ENCODE results near the gene DDX11.
"Not testable (repeated sequence)": the region's sequence is repeated elsewhere in the genome, so short reads cannot be mapped to it uniquely, and the experiment has no call there.

Gene DDX11

DNA sequence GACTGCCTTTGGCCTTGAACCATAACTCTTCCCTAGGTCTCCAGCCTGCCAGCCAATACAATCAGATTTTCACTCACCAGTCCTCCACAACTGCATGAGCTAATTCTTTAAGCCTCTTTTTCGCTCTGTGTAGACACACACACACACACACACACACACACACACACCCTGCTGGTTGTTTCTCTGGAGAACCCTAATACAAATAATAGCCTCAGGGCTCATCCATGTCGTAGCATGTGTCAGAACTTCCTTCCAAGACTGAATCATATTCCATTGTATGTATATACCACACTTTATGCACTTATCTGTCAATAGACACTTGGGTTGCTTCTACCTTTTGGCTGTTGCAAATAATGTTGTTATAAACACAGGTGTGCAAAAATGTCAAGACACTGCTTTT, 6.0 kb upstream of the DDX11 start:
- not testable (repeated sequence) for DNase-seq (ENCODE audit: low spot score)

DNA sequence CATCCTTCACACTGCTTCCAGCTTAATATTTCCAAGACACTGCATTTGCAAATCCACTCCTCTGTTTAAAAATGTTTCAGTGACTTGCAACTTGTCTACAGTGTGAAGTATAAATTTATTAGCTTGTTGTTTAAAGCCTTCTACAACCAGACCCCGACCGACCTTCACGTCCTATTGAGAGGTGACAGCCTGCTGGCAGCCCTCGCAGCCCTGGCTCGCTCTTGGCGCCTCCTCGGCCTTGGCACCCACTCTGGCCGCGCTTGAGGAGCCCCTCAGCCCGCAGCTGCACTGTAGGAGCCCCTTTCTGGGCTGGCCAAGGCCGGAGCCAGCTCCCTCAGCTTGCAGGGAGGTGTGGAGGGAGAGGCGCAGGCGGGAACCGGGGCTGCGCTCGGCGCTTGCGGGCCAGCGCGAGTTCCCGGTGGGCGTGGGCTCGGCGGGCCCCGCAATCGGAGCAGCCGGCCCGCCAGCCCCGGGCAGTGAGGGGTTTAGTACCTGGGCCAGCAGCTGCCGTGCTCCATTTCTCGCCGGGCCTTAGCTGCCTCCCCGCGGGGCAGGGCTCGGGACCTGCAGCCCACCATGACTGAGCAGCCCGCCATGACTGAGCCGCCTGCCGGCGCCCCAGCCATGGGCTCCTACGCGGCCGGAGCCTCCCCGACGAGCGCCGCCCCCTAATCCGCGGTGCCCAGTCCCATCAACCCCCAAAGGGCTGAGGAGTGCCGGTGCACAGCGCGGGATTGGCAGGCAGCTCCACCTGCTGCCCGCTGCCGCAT, 2.5 kb upstream of the DDX11 start:
- DNase-seq (ENCODE audit: low spot score) = not testable (repeated sequence)

DNA sequence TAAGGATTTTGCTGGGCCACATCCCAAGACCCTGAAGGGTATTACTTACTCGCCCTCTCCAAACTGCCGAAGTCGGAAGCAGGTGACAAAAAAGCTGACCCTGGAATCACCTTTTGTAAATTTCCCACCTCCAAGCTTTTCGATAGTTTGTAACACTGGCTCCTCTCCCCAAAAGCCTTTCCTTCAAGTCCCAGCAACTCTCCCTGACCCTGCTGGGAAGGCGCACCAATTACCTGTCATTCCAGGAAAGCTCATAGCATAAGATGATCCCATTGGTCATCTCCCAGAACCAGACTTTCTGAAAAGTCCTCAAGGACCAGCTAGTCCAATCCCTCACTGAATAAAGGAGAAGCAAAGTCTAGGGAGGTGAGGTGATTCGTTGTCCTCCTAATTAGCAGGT, 698 bp upstream of the DDX11 start:
- DNase-seq (ENCODE audit: low spot score) = peak; percentile 11

DNA sequence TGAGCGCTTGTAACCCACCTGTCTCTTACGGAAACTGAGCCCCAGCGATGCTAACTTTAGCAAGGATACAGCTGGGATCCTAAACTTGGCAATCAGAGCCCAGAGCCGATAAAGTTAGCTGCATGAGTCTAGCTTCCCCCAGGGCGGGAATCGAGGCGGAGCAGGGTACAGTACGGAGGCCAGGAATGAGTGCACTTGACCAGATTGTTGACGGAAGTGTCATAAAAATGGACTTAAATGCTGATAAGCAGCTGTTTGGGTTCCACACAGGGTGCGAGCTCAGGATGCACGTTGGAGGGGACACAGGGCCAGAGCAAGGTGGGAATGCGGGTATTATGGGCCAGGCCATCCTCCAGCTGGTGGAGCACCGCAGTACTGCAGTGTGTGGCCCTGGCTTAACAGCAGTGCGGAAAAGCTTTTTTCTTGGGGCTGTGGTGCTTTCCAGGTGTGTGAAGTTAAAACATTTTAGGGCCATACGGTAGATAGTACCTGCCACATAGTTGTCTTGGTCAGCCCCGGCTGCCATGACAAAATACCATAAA, 744 bp downstream of the DDX11 start:
- DNase-seq (ENCODE audit: low spot score) = peak; percentile 66

DNA sequence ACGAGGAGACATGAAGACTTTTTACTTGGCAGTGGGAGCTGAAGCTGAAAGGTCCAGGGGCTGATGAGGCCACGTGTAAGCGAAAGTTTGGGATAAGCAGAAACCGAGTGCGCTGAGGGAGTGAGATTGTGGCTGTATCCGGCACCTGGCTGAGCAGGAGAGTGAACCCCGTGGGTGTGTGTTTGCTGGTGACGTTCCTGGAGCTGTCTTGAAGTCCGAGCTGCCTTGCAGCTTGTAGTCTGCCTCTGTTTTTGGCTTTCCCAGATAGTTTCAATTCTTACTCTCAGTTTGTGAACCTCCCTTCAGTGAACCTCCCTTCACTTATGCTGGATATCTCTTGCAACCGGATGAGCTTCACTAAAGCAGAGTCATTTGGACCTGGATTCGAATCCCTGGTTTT, 2.5 kb downstream of the DDX11 start:
- not testable (repeated sequence) for DNase-seq (ENCODE audit: low spot score)

DNA sequence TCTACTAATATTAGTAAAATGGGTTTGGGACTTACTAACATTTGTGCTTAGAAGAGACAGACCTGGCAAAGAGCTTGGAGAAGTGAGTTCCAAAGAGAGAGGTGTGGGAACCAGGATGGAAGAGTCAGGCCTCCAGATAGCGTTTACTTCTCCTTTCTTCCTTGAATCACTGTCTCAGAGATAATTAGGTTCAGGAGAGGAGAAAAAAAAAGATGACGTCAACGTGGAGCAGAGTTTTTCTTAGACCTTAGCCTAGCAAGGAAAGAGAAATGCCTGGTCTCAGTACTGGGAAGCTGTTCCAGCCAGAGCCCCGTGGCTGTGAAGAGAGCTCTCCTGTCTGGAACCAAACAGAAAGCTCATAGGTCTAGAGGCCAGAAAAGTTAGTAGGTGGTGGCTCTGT, 3.4 kb downstream of the DDX11 start:
- DNase-seq (ENCODE audit: low spot score) = not testable (repeated sequence)

DNA sequence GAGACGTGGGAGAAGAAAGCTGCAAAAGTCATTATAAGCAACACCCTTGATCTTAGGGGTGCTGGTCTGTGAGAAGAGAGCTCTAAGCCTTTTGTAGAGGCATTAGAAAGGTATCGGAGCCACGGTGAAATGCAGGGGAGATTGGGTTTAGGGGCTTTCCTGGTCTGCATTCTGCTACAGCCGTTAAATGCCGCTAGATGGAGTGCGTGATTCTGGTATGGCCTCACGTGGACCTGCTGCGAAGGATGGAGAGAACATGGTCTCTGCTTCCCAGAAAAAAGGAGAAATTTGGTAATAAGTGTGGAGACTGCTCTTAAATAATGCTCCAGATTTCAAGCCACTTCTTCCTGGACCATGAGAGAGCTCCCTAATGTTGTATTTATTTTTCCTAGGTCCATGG, 4.3 kb downstream of the DDX11 start:
- not testable (repeated sequence) for DNase-seq (ENCODE audit: low spot score)

DNA sequence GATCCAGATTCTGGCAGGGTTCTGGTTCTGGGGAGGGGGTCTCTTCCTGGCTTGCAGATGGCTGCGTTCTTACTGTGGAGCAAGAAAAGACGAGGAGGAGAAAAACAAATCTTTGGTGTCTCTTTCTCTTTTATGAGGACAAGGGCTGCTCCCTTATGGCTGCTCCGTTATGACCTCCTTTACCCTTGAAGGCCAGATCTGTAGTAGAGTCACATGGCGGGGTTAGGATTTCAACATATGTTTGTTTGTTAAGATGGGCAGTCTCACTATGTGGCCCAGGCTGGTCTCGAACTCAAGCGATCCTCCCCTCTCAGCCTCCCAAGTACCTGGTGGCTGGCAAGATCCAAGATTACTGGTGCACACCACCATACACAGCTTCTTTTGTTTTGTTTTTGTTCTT, 5.8 kb downstream of the DDX11 start:
- not testable (repeated sequence) for DNase-seq (ENCODE audit: low spot score)

DNA sequence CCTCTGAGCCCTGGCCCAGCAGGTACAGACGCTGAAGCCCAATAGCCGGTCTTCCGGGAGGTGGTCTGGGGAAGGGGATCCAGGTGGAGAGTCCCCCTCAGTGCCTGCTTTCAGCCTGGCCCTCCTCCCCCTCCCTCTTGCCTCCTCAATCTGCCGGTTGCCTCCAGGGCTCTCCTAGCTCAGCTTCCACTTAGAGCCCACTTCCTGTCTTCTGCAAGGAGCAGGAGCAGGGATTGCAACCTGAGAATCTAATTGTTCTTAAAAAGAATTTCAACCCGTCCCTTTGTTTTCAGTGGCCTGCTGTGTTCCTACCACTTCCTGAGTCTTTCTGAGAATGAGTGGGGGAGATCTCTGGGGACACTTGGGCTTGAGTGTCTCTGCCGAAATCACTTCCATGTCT, 6.6 kb downstream of the DDX11 start:
- not testable (repeated sequence) for DNase-seq (ENCODE audit: low spot score)

DNA sequence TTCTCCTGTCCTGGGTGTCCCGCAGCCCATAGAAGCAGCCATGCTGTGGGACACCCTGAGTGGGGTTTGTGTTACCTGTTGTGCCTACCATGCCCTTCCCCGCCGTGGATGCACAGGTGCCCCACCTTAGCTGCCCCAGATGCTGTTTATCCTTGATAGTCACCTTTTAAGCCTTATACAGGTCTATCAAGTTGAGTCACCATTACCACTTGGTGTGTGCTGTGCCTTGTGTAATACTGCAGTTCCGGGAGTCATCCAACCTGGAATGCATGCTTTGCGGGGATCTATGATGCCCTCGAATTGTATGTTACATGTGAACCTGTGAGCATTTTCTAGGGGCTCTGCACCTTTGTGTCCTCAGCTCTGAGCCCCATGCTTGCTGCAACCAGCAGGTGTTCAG, 7.6 kb downstream of the DDX11 start:
- DNase-seq (ENCODE audit: low spot score) = not testable (repeated sequence)

DNA sequence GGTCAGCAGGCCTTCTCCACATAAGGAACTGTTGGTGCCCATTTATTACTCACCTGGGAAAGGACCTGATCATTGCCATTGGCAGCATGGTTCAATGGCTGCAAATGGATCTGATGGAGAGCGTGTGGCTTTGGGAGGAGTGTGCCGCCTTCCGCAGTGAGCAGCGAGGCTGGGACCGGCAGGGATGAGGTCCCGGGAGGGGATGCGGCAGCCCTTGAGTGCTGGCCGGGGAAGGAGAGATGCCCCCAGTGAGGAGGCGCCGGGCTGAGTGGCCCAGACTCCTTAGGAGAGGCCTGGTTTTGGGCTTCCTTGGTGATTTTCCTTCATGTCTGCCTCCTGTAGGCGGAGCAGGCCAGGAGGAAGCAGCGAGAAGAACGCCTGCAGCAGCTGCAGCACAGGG, 10.6 kb downstream of the DDX11 start:
- DNase-seq (ENCODE audit: low spot score) = not testable (repeated sequence)

DNA sequence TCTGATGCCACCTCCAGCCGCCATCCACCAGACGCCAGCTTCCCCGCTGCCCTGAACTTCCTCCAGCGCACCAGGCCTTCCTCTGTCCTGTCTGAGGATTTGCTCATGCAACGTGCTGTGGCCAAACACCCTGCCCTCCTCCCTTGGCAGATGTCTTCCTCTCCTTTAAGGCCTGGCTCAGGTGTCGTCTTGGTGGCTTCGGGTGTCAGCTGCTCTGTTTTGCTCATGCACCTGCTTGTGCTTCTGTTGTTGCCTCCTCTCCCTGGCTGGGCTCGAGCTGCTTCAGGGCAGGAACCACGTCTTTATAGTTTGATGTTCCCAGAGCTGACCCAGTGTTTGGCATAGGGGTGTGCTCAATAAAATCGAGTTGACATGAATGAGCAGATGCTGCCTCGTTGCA, 12.4 kb downstream of the DDX11 start:
- not testable (repeated sequence) for DNase-seq (ENCODE audit: low spot score)

DNA sequence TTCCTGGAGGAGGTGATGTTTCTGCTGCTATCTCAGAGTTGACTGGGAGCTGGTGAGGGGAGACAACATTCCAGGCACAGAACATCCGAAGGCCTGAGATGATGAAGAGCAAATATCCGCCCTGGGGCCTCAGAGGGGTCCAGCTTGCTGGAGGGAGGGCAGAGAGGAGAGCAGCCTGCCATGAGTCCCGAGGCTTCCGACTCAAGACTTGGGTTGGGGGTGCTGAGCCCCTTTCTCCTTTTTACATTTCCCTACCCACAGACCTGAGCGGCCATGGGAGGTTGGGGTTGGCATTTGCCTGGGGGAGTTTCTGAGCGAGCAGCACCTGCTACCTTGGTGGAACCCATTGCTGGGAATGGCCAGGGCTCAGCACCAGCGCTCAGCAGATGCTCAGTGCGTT, 13.8 kb downstream of the DDX11 start:
- DNase-seq (ENCODE audit: low spot score) = not testable (repeated sequence)

DNA sequence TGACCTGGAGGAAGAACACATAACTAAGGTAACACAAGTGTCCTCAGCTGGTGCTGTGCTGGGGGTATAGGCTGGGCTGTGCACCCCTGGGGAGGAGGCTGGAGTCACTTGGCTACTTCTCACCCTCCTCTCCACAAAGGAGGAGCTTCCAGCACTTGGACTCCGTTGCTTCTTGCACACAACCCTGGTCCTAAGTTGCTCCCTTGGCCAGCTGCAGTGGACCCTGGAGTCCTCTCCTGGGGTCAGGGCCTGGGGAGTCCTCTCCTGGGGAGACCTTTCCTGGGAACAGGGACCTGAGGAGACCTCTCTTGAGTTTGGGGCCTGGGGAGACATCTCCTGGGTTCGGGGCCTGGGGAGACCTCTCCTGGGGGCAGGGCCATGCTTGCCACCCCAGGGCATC, 14.3 kb downstream of the DDX11 start:
- DNase-seq (ENCODE audit: low spot score) = not testable (repeated sequence)

DNA sequence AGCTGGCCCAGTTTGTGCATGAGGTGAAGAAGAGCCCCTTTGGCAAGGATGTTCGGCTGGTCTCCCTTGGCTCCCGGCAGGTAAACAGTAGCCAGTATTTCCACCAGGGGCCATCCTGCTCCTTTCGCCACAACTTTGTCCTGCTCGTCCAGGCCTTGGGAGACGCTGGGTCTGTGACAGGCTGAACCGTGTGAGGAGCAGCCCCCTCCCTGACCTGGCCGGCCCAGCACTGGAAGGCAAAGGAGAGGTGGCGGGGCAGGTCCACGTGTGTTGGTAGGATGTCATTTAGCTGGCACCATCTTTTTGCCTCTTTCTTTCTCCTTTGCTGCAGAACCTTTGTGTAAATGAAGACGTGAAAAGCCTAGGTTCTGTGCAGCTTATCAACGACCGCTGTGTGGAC, 15.4 kb downstream of the DDX11 start:
- DNase-seq (ENCODE audit: low spot score) = no peak

DNA sequence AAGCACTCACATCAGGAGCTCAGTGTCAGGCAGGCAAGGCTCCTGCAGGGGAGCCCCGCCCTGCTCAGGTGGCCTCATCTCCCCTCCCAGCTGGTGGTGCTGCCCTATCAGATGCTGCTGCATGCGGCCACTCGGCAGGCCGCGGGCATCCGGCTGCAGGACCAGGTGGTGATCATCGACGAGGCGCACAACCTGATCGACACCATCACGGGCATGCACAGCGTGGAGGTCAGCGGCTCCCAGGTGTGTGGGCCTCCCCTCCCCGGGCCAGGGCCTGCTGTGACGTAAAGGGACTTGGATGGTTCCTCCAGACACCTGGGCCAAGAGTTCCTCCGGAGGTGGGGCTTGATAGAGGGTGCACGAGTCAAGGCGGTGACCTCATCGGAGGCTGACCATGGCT, 18.0 kb downstream of the DDX11 start:
- not testable (repeated sequence) for DNase-seq (ENCODE audit: low spot score)

DNA sequence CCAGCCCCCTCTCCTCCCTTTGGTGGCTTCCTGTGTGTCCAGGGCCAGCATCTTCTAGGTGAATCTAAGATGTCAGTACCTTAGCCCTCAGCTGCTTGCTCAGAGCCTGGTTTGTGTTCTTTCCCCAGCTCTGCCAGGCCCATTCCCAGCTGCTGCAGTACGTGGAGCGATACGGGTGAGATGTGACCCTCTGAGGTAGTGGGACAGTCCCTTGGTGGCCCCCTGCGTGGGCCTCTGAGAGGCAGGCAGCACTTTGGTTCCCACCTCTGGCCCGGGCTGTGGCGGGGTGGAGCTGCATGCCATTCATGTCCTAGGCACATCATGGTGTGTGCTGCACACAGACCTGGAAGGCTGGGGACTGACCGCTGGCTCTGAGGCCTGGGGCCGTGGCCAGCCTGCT, 19.1 kb downstream of the DDX11 start:
- not testable (repeated sequence) for DNase-seq (ENCODE audit: low spot score)

DNA sequence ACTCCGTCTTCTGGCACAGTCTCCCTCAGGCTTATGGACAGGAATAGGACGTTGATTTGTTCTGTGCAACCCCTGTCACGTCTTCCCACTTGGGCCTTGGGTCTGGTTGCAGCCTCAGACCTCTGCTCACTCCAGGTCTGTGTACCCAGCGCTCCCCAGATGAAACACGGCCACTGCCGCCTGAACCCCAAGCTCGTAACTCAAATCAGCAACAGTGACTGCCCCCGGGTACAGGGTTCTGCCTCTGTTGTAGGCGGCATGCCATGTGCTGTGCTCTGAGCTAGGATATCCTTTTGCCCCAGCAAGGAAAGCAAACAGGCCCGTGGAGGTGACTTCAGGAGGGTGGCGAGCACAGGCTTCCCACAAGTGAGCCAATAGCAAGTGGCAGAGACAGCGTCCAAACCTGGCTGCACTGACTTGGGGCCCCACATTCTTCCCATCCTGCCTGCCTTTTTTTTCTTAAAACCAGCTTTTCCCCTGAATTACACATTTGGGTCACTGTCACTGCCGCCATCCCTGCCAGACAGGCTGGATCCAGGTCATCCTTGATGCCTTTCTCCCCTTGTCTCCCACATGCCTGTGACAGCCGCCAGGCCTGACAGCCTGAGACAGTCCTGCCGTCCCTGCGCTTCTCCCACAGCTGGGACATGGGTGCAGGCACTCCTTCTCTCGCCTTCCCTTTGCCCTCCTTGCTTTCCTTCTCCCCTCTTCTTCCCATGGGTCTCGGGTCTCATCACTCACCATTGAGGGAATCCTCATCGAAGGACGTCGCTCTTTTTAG, 21.6 kb downstream of the DDX11 start:
- not testable (repeated sequence) for DNase-seq (ENCODE audit: low spot score)

DNA sequence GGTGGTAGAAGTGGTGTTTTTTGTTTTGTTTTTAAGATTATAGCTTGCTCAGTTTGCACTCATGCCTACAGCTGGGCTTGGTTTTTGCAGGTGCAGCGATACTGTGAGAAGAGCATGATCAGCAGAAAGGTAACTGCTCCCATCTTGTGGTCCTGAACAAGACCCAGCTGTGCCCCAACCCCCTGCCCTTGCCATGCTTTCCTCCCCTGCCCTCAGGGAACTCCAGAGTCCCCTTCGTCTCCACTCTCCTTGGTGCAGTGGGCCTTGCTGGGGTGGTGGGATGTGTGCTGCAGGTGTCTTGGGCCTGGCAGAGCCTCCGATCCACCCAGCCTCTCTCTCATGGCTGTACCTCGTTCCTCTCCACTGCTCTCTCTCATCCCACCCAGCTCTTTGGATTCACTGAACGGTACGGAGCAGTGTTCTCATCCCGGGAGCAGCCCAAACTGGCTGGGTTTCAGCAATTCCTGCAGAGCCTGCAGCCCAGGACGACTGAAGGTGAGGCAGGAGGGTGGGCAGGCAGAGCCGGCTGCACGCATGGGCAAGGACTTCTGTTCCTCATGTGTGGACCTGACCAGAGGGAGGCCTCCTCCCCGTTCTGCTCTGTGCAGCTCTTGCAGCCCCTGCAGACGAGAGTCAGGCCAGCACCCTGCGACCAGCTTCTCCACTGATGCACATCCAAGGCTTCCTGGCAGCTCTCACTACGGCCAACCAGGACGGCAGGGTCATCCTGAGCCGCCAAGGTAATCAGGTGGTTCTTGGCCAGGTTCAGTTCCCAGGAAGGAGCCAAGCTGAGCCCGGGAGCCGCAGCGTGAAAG, 22.8 kb downstream of the DDX11 start:
- DNase-seq (ENCODE audit: low spot score) = not testable (repeated sequence)

DNA sequence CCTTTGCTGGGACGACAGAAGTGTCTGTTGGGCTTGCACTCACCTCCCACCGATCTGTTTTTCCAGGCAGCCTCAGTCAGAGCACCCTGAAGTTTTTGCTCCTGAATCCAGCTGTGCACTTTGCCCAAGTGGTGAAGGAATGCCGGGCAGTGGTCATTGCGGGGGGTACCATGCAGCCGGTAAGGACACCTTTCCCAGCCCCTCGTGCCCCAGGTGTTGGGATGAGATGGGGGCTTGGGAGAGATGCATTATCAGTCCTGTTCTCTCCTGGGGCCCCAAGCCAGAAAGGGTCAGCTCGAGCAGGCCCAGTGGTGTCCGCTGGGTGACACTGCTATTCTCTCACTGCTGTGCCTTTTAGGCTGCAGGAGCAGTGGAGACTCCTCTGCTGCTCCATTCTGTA, 24.2 kb downstream of the DDX11 start:
- not testable (repeated sequence) for DNase-seq (ENCODE audit: low spot score)

DNA sequence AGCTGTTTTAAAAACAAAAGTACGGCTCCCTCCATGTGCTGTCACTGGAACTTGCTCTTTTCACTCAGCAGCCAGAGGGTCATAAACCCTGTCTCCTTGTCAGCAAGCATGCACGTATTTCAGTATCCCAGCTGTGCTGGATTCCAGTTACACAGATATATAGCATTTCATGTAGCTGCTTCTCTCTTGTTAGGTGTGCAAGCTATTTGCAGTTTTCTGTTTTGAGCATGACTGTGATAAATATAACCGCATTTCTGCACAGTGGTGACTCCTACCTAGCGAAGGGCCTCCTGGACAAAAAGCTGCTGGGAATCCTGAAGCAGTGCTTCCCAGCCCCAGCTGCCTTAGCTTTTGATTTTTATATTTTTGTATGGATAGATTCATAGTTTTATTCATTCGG, 24.7 kb downstream of the DDX11 start:
- DNase-seq (ENCODE audit: low spot score) = not testable (repeated sequence)

DNA sequence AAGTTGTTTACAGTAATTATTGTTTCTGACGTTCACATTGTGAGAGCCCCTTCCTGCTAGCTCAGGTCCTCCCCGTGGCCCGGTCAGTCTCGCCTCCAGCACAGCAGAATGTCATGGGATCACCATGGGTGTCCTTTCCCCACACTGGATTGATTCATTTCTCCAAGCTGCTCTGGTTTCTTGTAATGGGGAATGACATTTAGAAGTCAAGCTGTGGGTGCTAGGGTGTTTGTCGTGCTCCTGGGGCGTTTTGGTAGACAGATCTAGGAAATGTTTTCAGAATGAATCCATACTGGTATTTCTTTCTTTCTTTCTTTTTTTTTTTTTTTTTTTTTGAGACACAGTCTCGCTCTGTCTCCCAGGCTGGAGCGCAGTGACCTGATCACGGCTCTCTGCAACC, 25.1 kb downstream of the DDX11 start:
- DNase-seq (ENCODE audit: low spot score) = not testable (repeated sequence)
